RCC 7860 (cell line): ENCODE data around the gene PGM2.

ENCODE experiments used
- DNase-seq: peaks from one replicate; pipeline ENCODE4 v3.0.0-alpha.2; 2015; ENCODE audit warnings: low spot score
- FAIRE-seq: peaks from 2 replicates; lab custom pipeline; 2012; peaks lifted over from hg19 to GRCh38; lab: Jason Lieb, UNC

Gene PGM2

DNA sequence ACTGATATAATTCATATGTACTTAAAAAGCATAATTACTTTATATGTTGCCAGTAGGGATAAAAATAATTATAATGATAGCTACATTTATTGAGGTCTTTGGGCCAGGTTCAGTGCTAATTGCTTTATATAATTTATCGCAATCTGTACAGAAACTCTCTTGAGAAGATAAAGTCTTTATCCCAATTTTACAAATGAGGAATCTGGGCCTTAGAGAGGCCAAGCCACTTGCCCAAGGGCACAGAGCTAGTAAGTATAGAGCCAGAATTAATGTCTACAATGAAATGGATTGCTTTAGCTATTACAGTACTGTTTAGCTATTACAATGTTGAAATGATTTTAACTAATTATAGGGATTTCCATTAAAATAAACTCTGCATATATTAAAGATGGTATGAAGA lies 33.8 kb downstream of the PGM2 start:
- FAIRE-seq (no peak), DNase-seq (no peak)

DNA sequence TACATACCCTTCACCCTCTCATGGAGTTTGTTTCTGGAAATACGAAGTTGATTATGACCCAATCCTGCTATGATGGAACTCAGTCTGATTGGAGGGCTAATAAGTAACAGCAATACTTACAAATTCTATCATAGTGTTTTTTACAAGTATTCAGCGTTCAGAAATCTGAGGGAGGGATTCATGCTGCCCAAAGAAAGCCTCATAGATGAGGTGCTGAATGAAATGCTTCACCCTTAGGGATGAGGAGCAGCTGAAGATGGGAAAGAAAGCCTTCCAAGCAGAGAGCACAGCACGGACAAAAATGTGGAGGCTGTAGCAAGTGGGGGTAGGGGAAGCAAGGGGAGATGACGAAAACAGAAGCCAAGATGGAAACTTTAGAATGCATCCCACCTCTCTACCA lies 36.5 kb downstream of the PGM2 start:
- FAIRE-seq (no peak), DNase-seq (no peak)

DNA sequence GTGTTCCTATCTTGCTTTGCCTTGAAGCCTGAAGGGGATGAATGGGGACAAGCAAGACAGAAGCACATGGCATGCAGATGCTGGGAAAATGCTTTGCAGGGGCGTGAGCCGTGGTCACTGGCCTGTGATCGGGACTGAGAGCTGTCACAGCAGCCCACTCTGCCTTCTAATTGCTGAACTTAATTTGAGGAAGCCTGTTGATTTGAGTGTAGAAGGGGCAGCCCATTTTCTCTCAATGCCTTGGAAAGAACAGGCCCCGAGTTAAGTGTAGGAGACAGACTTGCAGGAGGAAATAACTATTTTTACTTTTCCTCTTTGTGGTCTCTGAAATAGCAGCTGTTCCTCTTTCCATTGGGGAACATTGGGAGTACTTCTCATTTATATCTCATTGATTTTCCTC lies 38.3 kb downstream of the PGM2 start:
- FAIRE-seq (no peak), DNase-seq (no peak)

DNA sequence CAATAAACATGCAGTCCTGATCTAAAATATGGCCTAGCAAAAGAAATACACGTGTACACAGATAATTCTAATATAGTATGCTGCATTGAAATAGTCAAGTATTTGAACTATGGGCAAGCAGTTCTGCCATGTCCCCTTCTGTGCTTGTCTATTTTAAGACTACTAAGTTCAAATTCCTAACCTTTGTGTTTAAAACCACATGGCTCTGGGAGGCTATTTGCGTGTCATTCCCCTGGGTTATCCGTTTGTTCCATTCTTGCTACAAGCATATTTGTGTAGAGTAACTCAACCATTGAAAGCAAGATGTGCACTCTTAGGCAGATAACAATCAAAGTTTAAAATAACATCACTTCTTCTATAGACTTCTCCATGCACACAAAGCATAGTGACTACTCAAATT lies 39.0 kb downstream of the PGM2 start:
- DNase-seq = no peak
- FAIRE-seq = no peak

DNA sequence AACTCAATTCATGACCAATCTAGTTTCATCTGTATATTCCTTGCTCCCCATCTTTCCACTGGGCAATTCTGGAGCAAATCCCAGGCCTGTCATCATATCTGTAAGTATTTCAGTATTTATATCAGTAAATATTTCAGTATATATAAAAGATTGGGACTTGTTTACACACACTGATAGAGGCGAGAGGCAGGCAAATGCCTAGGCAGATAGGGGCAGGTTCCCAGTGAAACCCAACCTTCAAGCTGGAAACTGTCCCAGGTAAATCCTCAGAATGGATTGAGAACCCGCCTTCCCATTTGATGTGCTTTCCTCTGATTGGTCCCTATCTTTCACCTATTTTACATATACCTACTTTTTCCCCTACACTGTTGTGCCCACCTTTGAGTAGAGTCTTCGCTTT lies 40.6 kb downstream of the PGM2 start:
- no peak for FAIRE-seq
- DNase-seq = no peak

DNA sequence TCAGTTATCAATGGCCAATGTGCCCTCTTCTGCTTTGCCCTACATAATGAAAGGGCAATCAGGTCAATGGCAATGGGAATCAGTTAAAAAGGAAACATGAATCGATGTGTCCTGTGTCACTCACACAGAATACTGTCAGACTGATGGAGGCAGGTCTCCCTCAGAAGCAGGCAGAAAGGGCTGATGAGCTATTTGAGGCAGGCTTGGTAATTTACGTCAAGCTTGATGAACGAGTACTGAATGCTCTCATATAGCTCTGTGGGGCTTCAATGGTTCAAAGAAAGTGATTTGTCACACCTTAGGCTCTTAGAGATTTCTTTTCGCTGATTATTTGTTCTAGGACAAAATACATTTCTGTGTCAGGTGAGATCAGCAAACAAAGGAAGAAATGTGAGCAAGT lies 41.8 kb downstream of the PGM2 start:
- FAIRE-seq (no peak), DNase-seq (no peak)

DNA sequence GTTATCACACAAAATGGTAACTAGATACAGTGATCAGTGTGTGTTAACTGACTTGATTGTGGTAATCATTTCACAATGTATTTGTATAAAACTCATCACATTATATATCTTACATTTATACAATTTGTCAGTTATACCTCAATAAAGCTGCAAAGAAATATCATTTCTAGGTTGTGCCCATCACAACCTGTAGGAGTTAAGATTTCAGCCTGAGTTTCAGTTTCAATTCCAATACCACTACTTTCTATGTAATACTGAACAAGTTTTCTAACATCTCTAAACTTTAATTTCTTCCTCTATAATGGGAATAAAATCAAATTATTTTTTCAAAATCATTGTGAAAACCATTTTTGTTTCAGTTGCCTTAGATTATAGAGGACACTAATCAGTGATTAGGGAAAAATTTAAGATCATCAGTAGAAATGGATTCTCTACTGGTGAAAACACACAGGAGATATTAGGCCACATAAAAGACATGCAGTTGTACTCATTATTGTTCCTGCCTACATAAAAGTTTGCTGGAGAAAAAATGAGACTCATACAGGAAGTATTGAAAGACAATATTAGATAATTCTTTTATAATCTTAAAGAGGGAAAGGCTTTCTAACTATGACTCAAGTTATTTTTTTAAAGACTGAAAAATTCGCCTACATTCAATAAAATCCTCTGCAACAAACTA lies 46.0 kb downstream of the PGM2 start:
- no peak for FAIRE-seq
- DNase-seq = no peak

DNA sequence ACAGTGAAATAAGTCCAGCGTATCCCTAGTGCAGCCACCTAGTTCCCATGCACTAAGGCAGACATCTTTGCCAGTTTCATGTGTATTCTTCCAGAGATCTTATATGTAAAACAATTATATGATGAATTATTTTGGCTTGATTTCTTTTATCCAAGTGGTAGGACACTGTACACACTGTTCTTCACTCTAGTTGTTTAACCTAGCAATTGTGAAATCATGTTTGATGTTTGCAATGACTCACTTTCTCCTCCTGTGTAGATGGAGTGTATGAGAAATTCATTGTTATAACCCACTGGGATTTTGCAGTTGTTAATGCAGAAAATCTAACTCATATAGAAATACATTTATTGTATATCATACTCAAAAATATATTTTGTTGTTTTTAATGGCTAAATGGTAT lies 46.9 kb downstream of the PGM2 start:
- peak; percentile 57 for FAIRE-seq
- DNase-seq = no peak

DNA sequence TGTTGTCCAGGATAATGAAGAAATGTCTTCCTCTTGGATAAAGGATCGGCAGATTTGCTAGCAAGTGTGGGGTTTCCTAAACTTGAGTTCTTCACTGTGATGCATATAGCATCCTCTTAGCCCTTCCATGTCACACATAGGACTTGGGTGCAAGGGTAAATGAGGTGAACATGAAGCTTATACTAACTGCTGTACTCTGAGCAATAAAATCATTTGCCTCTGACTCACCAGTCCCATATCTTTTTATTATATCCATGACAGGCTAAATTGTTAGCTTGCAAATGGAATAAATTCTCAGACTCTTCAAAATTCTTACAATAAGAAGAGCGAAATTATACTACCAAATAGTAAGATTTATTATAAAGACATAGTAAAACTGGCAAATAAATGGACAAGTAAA lies 49.7 kb downstream of the PGM2 start:
- no peak for FAIRE-seq
- no peak for DNase-seq

DNA sequence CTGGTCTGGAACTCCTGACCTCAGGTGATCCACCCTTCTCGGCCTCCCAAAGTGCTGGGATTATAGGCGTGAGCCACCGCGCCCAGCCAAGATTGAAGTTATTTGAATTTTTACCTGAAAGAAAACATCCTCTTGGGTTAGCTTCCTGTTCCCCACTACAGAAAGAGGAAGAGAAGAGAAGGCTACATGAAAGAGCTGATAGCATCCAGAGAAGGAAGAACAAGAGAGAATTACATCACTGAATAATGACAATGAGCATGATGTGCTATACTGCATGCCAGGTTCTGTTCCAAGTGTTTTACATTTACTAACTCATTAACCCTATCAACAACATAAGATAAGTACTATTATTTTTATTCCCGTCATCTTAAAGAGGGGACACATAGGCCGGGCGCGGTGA lies 52.9 kb downstream of the PGM2 start:
- DNase-seq = no peak
- no peak for FAIRE-seq

DNA sequence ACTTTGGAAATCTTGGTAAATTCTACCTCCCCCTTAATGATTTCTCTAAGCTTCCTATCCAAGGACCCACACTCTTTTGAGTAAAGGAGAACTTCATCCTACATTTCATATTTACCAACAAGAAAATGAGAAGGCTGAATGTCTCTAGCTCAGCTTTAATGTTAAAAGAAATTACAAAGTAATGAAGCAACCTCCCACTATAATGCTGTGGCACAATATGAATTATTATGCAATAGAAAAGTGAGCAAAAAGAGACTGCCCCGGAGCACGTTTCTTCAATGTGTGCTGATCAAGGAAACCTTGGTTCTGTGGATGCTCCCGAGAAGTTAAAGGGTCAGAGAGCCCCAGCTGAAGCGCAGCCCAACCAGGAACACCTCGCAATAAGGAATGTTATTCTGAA lies 55.3 kb downstream of the PGM2 start:
- no peak for DNase-seq
- no peak for FAIRE-seq

DNA sequence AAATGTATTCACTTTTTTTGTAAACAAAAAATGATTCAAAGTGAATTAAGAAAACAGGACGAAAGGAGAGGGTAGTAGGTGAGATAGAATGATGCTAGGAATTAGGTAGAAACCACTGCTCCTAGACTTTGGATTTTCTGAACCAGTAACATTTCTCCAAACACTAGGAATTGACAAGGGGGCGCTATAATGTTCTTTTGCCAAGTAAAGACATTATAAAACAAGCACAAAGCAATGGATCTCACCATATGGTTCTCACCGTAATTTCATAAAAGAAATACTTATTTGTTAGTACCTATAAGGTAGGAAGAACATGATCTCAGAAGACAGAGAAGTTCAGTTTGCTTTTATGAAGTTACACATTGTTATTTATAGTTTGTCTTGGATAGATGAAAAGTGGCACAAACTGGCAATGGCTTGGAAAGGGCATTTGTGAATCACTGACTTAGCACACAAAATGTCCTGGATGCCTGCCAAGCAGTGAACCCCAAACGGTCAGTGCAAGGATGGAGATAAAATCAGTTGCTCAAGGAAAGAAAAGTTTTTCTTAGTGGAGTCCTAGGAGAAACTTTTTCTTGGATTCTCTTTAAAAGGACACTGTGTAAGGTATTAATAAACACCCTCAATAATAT lies 56.3 kb downstream of the PGM2 start:
- DNase-seq (no peak), FAIRE-seq (no peak)

DNA sequence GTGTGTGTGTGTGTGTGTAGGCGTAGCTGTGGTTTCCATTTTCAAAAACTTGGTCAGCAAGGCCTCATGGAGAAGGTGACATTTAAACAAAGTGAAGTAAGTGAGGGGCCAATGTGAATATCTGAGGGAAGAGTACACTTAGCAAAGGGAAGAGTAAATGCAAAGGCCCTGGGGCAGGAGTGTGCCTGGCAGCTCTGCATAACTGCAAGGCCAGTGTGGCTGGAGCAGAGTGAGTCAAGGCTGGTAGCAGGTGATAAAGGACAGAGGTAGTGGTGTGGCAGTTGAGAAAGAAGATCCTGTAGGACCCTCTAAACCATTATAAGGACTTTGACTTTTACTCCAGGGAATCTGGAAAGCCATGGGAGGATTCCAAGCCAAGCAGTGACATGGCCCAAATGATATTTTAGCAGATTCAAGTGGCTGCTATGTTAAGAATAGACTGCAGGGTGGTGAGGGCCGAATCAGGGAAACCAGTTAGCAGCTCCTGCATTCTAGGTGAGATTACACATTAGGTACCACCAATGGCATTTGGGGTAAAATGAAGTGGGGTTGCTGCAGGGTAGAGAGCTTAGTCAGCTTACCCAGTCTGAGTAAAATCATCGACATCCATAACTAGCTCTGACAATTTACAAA lies 58.5 kb downstream of the PGM2 start:
- DNase-seq (no peak), FAIRE-seq (no peak)

DNA sequence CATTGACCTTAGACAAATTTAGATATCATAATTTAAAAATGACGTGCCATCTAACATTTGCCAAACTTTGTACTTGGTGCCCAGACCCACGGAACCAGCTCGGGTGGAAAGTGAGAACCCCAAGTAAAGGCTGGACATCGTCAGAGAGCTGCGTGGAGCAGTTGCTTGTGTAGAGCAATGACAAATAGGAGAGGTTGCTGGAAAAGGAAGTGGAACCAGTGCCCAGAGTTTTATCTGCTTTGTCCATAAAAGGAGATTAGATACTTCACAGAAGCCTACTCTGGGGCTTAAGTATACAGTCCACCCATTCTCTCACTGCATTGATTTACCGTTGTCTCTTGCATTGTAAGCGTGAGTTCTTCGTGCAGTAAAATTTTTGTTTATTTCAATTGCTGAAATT lies 59.0 kb downstream of the PGM2 start:
- no peak for DNase-seq

DNA sequence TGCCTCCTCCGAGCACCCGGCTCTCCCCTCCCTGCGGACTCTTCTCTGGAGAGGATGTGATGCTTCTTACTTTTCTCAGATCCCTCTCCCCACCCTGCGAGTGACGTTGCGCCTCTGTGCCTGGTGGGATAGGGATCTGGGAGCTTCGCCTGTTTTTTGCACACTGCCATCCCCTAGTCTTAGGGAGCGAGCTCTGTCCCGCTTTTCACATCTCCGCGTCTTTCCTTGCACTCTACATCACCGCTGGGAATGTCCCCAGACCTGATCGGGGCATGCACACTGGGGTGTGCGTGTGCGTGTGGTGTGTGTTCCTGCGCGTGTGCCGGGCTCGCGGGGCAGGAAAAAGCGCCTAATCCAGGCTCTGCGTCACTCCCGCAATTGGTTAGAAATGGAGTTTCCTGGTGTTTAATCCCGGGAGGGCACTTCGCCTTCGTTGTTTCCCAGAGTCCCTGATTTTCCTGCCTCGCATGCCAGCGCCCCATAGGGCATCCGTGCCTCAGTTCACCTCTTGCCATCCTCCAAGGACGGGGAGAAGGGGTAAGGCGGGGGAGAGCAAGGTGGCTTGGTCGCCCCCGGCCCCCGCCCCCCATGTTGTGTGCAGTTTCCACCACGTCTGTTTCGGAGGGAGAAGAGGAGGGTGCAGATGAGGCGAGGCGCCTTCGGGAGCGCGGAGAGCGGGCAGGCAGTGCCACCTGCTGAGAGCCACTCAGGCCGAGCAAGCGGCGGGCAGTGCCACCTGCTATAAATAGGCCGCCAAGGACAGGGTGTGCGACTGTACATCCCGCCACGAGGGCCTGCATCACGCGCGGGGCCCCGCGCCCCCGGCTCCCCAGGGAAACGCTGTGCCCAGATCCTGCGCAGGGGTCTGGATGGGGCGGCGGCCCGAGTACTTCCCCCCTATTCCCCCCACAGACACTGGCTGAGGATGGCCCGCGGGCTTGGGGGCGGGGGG lies 63.6 kb downstream of the PGM2 start:
- FAIRE-seq = no peak

More for the DNA sequence above, 59.0 kb downstream of the PGM2 start:
- no peak for FAIRE-seq

DNA sequence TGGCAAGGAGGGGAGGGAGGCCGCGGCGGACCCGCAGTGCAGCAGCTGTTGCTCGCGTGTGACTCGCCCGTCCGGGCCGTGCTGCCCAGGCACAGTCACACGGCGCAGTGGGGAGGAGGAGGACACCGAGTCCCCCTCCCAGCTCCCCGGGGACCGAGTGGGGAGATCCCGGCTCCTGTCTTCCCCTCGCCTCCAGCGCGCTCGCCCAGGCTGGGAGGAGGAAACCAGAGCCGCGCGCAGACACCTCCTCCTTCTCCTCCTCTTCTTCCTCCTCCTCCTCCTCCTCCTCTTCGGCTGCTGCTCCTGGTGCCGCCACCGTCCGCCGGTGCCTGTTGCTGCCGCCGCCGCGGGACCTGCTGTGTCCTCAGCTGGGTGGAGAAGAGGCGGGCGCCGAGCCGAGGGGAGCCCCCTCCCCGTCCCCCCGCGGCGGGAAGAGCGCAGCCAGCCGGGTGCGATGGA lies 64.3 kb downstream of the PGM2 start, which contains the start of gene TBC1D1:
TSS of gene TBC1D1 (plus strand) at position 284 of the 459 bp plus-strand sequence. CDS start 11,012 bp downstream, outside the sequence.
- FAIRE-seq = no peak
- no peak for DNase-seq

More for the DNA sequence above, 63.6 kb downstream of the PGM2 start:
- no peak for DNase-seq

DNA sequence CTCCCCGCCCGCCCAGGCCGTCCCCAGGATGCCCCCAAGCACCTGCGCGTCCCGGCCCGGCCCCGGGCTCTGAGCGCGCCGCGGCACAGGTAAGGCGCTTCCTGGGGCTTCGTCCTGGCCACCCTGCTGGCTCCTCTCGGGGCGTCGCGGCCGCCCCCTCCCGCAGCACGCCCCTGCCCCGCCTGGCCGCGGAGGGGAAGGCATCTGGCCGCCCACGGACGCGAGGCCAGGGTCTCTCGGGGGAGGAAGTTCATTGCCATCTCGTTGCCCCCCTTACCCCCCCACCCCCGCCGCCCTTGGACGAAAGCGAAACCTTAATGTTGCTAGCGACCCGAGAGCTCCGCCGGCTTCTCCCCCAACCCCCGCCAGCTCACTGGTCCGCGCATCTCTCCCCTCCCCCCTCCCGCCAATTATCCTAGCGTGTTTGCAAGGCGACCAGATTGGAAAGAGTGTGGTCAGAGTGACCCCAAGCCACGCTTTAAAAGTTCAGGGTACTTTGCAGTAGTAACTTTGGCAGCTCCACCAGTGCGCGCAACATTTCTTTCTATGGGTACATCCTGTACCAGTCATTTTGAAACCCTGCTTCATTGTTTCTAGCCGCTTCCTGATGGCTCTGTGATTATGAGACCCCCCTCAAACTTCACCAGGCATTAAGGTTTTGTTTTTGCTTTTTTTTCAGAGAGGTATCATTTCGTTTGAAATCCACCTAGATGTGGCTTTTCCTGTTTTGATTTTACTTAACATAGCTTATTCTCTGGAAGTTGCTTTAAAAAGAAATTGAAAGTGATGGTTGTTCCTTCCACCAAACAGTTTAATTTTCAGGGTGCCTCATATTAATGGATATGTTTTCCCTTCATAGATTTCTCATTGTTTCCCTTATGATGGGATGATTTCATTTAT lies 65.0 kb downstream of the PGM2 start:
- DNase-seq = no peak
- no peak for FAIRE-seq

DNA sequence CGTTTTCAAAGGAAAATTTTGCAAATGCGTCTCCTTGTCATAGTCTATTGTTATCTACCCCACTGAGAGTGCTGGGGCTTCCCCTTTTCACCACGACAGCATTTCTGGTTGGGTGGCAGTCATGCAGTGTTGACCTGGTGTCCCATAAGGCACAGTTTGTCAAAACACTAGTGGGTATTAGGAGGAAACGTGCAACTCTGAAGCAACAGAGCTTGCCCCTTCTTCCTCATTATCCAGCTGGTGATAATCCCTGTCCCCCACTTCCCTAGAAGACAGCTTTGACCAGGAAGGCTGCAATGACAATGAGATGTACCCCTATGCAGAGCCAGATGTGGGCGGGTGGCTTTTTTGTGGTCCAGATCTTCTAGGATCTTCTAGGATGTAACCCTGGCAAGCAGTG lies 66.2 kb downstream of the PGM2 start:
- no peak for FAIRE-seq
- DNase-seq = no peak

DNA sequence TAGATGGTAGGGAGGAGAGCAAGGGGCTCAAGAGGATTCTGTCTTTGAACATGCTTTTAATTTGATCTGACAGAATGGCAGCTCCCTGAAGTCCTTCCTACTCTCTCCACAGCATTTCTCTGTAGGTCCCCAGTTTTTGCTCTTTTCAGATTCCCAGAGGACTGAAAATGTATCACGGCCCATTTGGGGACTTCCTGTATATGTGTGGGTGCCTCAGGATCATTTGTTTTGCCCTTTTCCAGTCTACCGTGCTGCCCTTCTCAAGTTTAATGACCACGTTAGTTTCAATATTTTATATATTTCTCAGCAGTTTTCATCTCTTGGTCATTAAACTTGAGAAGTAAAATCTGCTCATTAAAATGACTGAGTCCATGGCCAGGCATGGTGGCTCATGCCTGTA lies 66.7 kb downstream of the PGM2 start:
- FAIRE-seq (no peak), DNase-seq (no peak)

DNA sequence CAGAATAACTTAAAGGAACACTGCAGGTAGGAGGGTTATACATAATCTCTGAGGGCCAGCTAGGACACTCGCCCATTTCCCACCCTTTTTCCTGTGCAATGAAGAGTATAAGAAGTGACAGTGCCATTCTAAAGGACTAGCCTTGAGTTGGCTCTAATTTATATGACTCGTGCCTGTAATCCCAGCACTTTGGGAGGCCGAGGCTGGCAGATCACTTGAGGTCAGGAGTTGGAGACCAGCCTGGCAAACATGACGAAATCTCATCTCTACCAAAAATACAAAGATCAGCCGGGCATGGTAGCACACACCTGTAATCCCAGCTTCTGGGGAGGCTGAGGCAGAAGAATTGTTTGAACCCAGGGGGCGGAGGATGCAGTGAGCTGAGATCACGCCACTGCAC lies 68.8 kb downstream of the PGM2 start:
- no peak for DNase-seq
- FAIRE-seq = no peak
